GM23338 (cell line): ENCODE results near the gene PDSS2.

ENCODE experiments used
- CREB1 ChIP-seq: fragments of 250-450 bp; sonication (Bioruptor Pico); IDR thresholded peaks from 2 replicates; pipeline ENCODE4 v1.5.0; 2020; ENCODE audit warnings: low read depth, mild to moderate bottlenecking, moderate library complexity
- CTCF ChIP-seq, 2 experiments: fragments of 200-600 bp in 1 of 2; sonication (generic) in 1 of 2; conservative IDR thresholded peaks; 2 replicates each; pipeline versions ENCODE4 v1.5.1 to v1.6.1; 2016 to 2017; ENCODE audit warnings: antibody characterized with exemption in 2 of 2, low read depth in 2 of 2, mild to moderate bottlenecking in 2 of 2, moderate library complexity in 1 of 2
- EZH2 ChIP-seq: fragments of 200-600 bp; sonication (generic); IDR thresholded peaks from one replicate; pipeline ENCODE4 v1.8.0; 2017; ENCODE audit warnings: antibody characterized with exemption, mild to moderate bottlenecking, low read depth; ENCODE audit not compliant: unreplicated experiment
- EZH2phosphoT487 ChIP-seq: fragments of 200-600 bp; sonication (generic); IDR thresholded peaks from one replicate; pipeline ENCODE4 v1.8.1; 2018; ENCODE audit warnings: antibody characterized with exemption; ENCODE audit not compliant: unreplicated experiment
- JUNB ChIP-seq: IDR thresholded peaks from one replicate; pipeline ENCODE4 v1.6.1; 2016; ENCODE audit warnings: antibody characterized with exemption; ENCODE audit not compliant: unreplicated experiment
- NANOG ChIP-seq: IDR thresholded peaks from 2 replicates; pipeline ENCODE4 v1.6.1; 2016; ENCODE audit warnings: antibody characterized with exemption, borderline replicate concordance
- POLR2AphosphoS5 ChIP-seq: IDR thresholded peaks from 2 replicates; pipeline ENCODE4 v1.6.1; 2016; ENCODE audit warnings: antibody characterized with exemption, low read depth
- STAT1 ChIP-seq: IDR thresholded peaks from one replicate; pipeline ENCODE4 v1.6.1; 2016; ENCODE audit warnings: antibody characterized with exemption; ENCODE audit not compliant: unreplicated experiment
- ZNF114 ChIP-seq: fragments of 250-450 bp; sonication (Bioruptor Pico); IDR thresholded peaks from 2 replicates; pipeline ENCODE4 v1.5.0; 2020; ENCODE audit warnings: mild to moderate bottlenecking, moderate library complexity
- TF ChIP-seq, protein P1 (sequence below): IDR thresholded peaks from one replicate; pipeline ENCODE4 v1.6.1; 2018; ENCODE audit warnings: antibody characterized with exemption; ENCODE audit not compliant: unreplicated experiment

DNA sequence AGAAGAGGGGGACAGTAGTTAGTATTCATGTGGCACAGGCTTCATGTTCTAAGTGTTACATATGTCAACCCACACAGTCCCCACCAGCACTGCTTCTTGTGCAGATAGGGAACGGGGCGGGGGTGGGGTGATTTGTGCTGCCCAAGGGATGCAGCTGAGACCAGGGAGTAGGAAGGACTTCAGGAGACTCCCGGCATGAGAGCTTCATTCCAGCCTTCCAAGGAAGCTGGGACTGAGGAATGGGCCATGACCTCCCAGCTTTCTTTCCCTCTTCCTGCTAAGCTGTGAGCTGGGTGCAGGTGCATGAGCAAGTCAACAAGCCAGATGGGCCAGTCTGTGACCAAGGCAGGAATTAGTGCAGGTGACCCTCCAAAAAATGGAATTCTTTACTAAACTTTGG, 353.2 kb downstream of the PDSS2 start:
- TF ChIP-seq EZH2phosphoT487 (no peak), CTCF (conservative IDR thresholded peaks at IDR 0.05; ENCODE audit: low read depth in 2 of 2) (no peak), POLR2AphosphoS5 (no peak), CREB1 (CRISPR knock-in tag) (no peak), ZNF114 (CRISPR knock-in tag) (no peak), STAT1 (no peak), EZH2 (no peak), JUNB (no peak), NANOG (no peak)
- TF ChIP-seq, protein P1, sequence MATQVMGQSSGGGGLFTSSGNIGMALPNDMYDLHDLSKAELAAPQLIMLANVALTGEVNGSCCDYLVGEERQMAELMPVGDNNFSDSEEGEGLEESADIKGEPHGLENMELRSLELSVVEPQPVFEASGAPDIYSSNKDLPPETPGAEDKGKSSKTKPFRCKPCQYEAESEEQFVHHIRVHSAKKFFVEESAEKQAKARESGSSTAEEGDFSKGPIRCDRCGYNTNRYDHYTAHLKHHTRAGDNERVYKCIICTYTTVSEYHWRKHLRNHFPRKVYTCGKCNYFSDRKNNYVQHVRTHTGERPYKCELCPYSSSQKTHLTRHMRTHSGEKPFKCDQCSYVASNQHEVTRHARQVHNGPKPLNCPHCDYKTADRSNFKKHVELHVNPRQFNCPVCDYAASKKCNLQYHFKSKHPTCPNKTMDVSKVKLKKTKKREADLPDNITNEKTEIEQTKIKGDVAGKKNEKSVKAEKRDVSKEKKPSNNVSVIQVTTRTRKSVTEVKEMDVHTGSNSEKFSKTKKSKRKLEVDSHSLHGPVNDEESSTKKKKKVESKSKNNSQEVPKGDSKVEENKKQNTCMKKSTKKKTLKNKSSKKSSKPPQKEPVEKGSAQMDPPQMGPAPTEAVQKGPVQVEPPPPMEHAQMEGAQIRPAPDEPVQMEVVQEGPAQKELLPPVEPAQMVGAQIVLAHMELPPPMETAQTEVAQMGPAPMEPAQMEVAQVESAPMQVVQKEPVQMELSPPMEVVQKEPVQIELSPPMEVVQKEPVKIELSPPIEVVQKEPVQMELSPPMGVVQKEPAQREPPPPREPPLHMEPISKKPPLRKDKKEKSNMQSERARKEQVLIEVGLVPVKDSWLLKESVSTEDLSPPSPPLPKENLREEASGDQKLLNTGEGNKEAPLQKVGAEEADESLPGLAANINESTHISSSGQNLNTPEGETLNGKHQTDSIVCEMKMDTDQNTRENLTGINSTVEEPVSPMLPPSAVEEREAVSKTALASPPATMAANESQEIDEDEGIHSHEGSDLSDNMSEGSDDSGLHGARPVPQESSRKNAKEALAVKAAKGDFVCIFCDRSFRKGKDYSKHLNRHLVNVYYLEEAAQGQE, result no peak
